HEK293 (cell line): ENCODE results near the gene TREM1.
"Not testable (repeated sequence)": the region's sequence is repeated elsewhere in the genome, so short reads cannot be mapped to it uniquely, and the experiment has no call there.

Experiments
- CTCF ChIA-PET: fragments of 350-600 bp; formaldehyde crosslinking; extraction: SDS; loops from one replicate; lab custom pipeline; 2021; ENCODE audit warnings: antibody characterized with exemption; lab: Yijun Ruan, JAX
- POLR2A ChIA-PET: fragments of 300-600 bp; formaldehyde crosslinking; extraction: SDS; loops from one replicate; lab custom pipeline; 2020; ENCODE audit warnings: antibody characterized with exemption, inconsistent platforms; lab: Yijun Ruan, JAX
- H3K27ac ChIP-seq: fragments of 200-500 bp; sonication (Bioruptor generic); 2 replicates; pipeline ENCODE4 v1.5.1; 2014; ENCODE audit warnings: low read depth, low read length, control low read depth, inconsistent platforms; ENCODE audit errors: extremely low read depth
- H3K36me3 ChIP-seq, 2 experiments: fragments of 200-500 bp in 1 of 2; sonication (Bioruptor generic) in 1 of 2; 1 replicate in 1 of 2; 2 replicates in 1 of 2; pipeline ENCODE4 v1.5.1; 2014 to 2017; ENCODE audit warnings: inconsistent platforms in 2 of 2, low read length in 2 of 2; ENCODE audit not compliant: control insufficient read depth in 2 of 2, insufficient read depth in 1 of 2
- H3K4me1 ChIP-seq: fragments of 200-500 bp; sonication (Bioruptor generic); 2 replicates; pipeline ENCODE4 v1.5.1; 2014; ENCODE audit warnings: mild to moderate bottlenecking, low read length, inconsistent platforms; ENCODE audit not compliant: control insufficient read depth, insufficient read depth
- H3K4me3 ChIP-seq: 2 replicates; pipeline ENCODE4 v1.5.1; 2011; ENCODE audit warnings: low read depth, mild to moderate bottlenecking, control low read depth, low read length, moderate library complexity
- H3K9me3 ChIP-seq: fragments of 200-500 bp; sonication (Bioruptor generic); 2 replicates; pipeline ENCODE4 v1.5.1; 2014; ENCODE audit warnings: low read depth, low read length, inconsistent platforms; ENCODE audit not compliant: control insufficient read depth, insufficient read depth
- ATF2 ChIP-seq: fragments of 450-650 bp; formaldehyde crosslinking; IDR thresholded peaks from 2 replicates; pipeline ENCODE4 v1.5.1; 2016; ENCODE audit warnings: missing biosample characterization, missing genetic modification characterization, low read depth
- BCL11A ChIP-seq: fragments of 450-650 bp; formaldehyde crosslinking; IDR thresholded peaks from 2 replicates; pipeline ENCODE4 v1.5.1; 2016; ENCODE audit warnings: low read depth, missing biosample characterization, missing genetic modification characterization
- BCL11B ChIP-seq: fragments of 450-650 bp; formaldehyde crosslinking; IDR thresholded peaks from 2 replicates; pipeline ENCODE4 v1.5.1; 2016; ENCODE audit warnings: low read depth, missing biosample characterization, missing genetic modification characterization
- HIC1 ChIP-seq: fragments of 450-650 bp; formaldehyde crosslinking; IDR thresholded peaks from 2 replicates; pipeline ENCODE4 v1.5.1; 2016; ENCODE audit warnings: missing biosample characterization, missing genetic modification characterization
- HOXA7 ChIP-seq: sonication (generic); formaldehyde crosslinking; IDR thresholded peaks from 2 replicates; pipeline ENCODE4 v1.8.1; 2022; ENCODE audit warnings: missing genetic modification reagents, borderline replicate concordance
- PRDM4 ChIP-seq: fragments of 450-650 bp; formaldehyde crosslinking; IDR thresholded peaks from 2 replicates; pipeline ENCODE4 v1.5.1; 2017; ENCODE audit warnings: missing biosample characterization, missing genetic modification characterization
- ZNF133 ChIP-seq: fragments of 450-650 bp; formaldehyde crosslinking; IDR thresholded peaks from 2 replicates; pipeline ENCODE4 v1.5.1; 2016; ENCODE audit warnings: missing biosample characterization, missing genetic modification characterization
- ZNF146 ChIP-seq: fragments of 450-650 bp; formaldehyde crosslinking; IDR thresholded peaks from 2 replicates; pipeline ENCODE4 v1.5.1; 2016; ENCODE audit warnings: missing biosample characterization, missing genetic modification characterization
- ZNF19 ChIP-seq: fragments of 450-650 bp; formaldehyde crosslinking; IDR thresholded peaks from 2 replicates; pipeline ENCODE4; 2016; ENCODE audit warnings: missing biosample characterization, missing genetic modification characterization, low read depth
- ZNF280D ChIP-seq: fragments of 450-650 bp; formaldehyde crosslinking; IDR thresholded peaks from 2 replicates; pipeline ENCODE4 v1.5.1; 2016; ENCODE audit warnings: missing biosample characterization, missing genetic modification characterization
- ZNF335 ChIP-seq: fragments of 450-650 bp; formaldehyde crosslinking; conservative IDR thresholded peaks from 2 replicates; pipeline ENCODE4 v1.5.1; 2016; ENCODE audit warnings: missing biosample characterization, missing genetic modification characterization
- ZNF366 ChIP-seq: fragments of 450-650 bp; formaldehyde crosslinking; conservative IDR thresholded peaks from 2 replicates; pipeline ENCODE4 v1.5.1; 2016; ENCODE audit warnings: missing biosample characterization, missing genetic modification characterization
- ZNF426 ChIP-seq: fragments of 450-650 bp; formaldehyde crosslinking; IDR thresholded peaks from 2 replicates; pipeline ENCODE4 v1.5.1; 2017; ENCODE audit warnings: missing biosample characterization, missing genetic modification characterization, mild to moderate bottlenecking, inconsistent platforms, moderate library complexity
- ZNF530 ChIP-seq: fragments of 450-650 bp; formaldehyde crosslinking; IDR thresholded peaks from 2 replicates; pipeline ENCODE4 v1.5.1; 2016; ENCODE audit warnings: low read depth, missing biosample characterization, missing genetic modification characterization
- ZNF580 ChIP-seq: fragments of 450-650 bp; formaldehyde crosslinking; IDR thresholded peaks from 2 replicates; pipeline ENCODE4 v1.5.1; 2016; ENCODE audit warnings: missing biosample characterization, missing genetic modification characterization
- ZSCAN18 ChIP-seq: fragments of 450-650 bp; formaldehyde crosslinking; IDR thresholded peaks from 2 replicates; pipeline ENCODE4 v1.5.1; 2016; ENCODE audit warnings: missing biosample characterization, missing genetic modification characterization

The TREM1 gene

GRCh38 chr6:41247288-41247865 lies 39.1 kb downstream of the TREM1 start (continued):
- TF ChIP-seq HIC1 (tag by site-specific recombination) (no peak), ZNF19 (no peak), BCL11A (tag by site-specific recombination) (no peak), ZSCAN18 (no peak), ZNF366 (tag by site-specific recombination) (no peak), ZNF335 (tag by site-specific recombination) (no peak), HOXA7 (CRISPR knock-in tag) (no peak), ZNF426 (no peak), ATF2 (tag by site-specific recombination) (no peak), ZNF530 (no peak), BCL11B (no peak), PRDM4 (tag by site-specific recombination) (no peak), ZNF133 (no peak)

GRCh38 chr6:41246529-41246928 lies 40.0 kb downstream of the TREM1 start:
- POLR2A ChIA-PET, H3K4me1 ChIP-seq, CTCF ChIA-PET, H3K9me3 ChIP-seq, H3K4me3 ChIP-seq, H3K36me3 ChIP-seq, H3K27ac ChIP-seq: not testable (repeated sequence)
- peak; percentile 91 for TF ChIP-seq ZNF146 (tag by site-specific recombination)
- TF ChIP-seq ZNF280D, result peak; percentile 75; the same call in 1 of the 2 replicates
- TF ChIP-seq ZNF580 (tag by site-specific recombination), result 0 out of 2 replicates have a peak, but pooled peaks have one; percentile 31
